HG03460 (cell line): ENCODE measurements around the gene CACNB4.
"Not testable (repeated sequence)": the region's sequence is repeated elsewhere in the genome, so short reads cannot be mapped to it uniquely, and the experiment has no call there.

Experiments used
- ATAC-seq: cut with Tn5 transposase; IDR thresholded peaks from one replicate; pipeline ENCODE4 v1.9.1; 2021; ENCODE audit not compliant: unreplicated experiment

Gene CACNB4

GRCh38 chr2:152024477-152024876 is 74.4 kb downstream of the CACNB4 start:
- ATAC-seq = no peak

- no peak for ATAC-seq
Measured at GRCh38 chr2:152022090-152022489, 76.8 kb downstream of the CACNB4 start.

DNA sequence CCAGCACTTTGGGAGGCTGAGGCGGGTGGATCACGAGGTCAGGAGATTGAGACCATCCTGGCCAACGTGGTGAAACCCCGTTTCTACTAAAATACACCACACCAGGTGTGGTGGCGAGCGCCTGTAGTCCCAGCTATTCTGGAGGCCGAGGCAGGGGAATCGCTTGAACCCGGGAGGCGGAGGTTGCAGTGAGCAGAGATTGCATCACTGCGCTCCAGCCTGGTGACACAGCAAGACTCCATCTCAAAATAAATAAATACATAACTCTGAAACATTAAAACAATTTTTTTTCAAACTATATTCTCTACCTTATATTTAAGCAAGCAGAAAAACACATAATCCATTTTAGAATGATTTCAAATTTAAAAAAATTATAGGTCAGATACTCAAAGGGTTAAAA is 77.8 kb downstream of the CACNB4 start:
- not testable (repeated sequence) for ATAC-seq

DNA sequence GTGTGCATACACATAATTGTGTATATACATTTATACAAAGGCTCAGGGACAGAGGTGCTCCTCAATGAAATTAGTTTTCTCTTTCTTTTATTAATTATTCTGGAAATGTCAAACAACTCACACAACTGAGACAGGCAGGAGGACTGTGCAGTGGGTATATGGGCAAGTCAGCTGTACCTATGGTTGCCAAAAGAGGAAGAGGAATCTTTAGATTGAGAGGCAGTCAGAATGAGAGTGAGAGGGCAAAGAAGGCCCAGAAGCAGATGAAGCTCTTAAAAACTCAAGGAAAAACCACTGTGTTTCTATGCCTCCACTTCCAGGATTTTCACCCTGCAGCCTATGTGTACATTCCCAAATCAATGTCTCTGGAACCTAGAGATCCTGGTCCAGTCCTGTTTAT is 79.1 kb downstream of the CACNB4 start:
- no peak for ATAC-seq

DNA sequence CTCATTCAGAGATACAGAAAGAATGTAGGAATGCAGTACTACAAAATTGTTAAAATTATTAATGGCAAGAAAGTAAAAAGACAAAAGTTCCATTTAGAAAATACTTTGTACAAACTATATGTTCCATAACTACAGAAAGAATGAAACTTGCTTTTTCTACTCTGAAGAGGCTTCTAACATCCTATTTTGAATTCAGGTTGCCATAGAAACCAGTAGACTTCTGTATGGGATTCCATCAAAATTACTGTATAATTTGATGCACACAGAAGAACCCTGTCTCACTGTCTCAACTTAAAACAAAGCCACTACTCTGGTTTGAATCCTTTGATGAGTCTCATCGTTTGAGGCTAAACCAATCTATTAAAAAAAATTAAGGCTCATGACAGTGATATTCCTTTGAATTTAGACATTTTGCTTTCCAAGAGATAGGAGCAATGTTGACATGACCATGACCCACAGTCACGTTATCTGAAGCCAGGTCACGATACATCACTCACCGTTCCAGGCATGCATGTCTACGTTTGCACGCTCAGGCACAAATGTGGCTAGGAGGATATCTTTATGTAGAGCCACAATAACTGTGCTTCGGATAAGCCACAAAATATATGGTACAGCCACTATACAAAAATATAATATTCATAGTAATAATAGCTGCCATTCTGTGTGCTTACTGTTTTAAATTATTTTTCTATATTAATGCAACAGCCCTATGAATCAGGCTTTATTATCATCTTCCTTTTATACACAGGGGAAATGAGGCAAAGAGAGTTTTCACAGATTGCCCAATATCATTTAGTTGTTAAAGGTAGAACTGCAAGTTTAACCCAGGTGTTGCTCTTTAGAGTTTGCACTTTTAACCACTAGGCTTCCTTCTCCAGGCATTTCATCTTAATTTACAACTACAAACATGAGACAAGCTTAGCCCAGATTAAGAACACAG is 82.4 kb downstream of the CACNB4 start:
- no peak for ATAC-seq

GRCh38 chr2:152015552-152015951 is 83.3 kb downstream of the CACNB4 start:
- ATAC-seq = no peak

DNA sequence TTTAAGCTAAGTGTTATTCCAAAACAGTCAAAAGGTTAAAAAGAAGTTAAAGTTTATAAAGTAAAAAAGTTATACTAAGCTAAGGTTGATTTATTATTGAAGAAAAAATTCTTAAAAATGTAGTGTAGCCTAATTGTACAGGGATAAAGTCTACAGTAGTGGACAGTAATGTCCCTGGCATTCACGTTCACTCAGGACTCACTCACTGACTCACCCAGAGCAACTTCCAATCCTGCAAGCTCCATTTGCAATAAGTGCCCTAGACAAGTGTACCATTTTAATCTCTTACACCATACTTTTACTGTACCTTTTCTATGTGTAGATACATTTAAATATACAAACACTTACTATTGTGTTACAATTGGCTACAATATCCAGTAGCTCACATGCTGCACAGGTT is 86.1 kb downstream of the CACNB4 start:
- ATAC-seq = no peak

DNA sequence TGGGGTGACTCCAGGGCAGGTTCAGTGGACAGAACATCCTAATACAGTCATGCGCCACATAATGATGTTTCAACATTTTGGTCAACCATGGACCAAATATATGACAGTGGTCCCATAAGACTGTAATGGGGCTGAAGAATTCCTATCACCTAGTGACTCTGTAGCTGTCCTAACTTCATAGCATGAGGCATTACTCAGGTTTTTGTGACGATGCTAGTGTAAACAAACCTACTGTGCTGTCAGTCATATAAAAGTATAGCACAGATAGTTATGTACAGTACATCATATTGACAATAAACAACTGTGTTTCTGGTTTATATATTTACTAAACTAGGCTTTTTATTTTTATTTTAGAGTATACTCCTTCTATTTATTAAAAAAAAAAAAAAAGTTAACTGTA is 87.1 kb downstream of the CACNB4 start:
- ATAC-seq = no peak

- no peak for ATAC-seq
Measured at GRCh38 chr2:152005607-152006006, 93.2 kb downstream of the CACNB4 start.

GRCh38 chr2:152003283-152003682 is 95.6 kb downstream of the CACNB4 start:
- ATAC-seq = not testable (repeated sequence)

DNA sequence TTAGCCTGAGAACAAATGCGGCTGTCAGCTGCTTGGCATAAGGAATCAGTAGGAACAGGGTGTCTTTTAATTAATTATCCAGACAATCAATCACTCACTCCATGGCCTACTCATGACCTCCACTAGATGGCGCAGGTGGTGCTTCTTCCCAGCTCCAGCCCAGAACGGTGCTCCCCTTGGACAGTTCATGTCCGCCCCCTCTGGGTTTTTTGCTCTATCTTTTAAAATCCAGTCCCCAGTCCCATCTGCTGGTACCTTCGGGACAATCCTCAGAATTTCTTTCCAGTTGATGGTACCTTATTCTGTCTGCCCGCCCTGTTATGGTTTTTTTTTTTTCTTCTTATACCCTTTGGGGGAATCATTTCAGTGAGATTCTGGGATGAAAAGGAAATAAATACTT is 99.8 kb downstream of the CACNB4 start:
- ATAC-seq = peak; percentile 80

- ATAC-seq = no peak
Measured at GRCh38 chr2:151996243-151997003, 102.4 kb downstream of the CACNB4 start.

GRCh38 chr2:151995161-151995557 is 103.7 kb downstream of the CACNB4 start:
- no peak for ATAC-seq

DNA sequence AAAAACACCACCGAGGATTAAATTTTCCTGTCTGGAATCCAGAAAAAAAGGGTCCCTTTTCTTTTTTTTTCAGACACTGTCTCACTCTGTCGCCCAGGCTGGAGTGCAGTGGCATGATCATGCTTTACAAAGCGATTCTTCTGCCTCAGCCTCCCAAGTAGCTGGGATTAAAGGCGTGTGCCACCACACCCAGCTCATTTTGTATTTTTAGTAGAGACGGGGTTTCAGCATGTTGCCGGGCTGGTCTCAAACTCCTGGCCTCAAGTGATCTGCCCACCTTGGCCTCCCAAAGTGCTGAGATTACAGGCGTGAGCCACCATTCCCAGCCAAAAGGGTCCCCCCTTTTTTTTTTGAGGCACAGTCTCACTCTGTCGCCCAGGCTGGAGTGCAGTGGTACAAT is 104.7 kb downstream of the CACNB4 start:
- not testable (repeated sequence) for ATAC-seq

DNA sequence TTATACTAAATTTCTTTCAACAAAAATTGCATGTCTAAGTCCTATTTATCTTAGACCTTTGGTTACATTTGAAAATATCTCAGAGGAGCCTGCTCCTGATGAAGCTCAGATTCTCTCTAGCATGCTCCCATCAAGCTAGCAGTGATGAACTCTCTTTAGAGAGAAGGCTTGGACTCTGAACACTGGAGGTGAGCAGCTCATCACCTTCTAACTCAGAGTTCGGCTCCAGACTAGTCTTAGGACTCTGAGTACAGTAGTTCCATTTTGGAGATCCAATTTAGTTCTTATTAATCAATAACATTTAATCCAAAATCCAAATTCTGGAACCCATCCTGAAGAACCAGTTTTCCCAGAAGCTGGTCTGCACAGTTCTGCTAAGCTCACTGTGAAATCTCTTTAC is 107.8 kb downstream of the CACNB4 start:
- no peak for ATAC-seq

DNA sequence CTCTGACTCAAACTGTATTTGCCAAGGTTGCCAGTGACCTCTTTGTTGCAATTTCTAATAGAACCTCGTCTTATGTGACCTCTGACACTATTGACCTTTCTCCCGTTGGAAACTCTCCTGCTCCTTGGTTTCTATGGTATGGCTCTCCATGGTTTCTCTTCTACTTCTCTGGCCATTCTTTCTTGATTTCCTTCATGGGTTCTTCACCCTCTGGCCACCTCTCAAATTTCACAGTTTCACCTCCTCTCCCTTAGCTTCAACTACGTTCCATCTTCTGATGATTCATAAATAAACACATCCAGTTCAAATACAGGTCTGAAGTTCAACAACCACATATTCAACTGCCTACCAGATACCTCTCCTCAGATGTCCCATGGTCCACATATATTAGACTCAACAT is 109.5 kb downstream of the CACNB4 start:
- ATAC-seq = no peak

GRCh38 chr2:151987484-151987883 is 111.4 kb downstream of the CACNB4 start:
- no peak for ATAC-seq

GRCh38 chr2:151984424-151985083 is 114.3 kb downstream of the CACNB4 start:
- no peak for ATAC-seq

- ATAC-seq = no peak
Measured at GRCh38 chr2:151983221-151983620, 115.6 kb downstream of the CACNB4 start.

DNA sequence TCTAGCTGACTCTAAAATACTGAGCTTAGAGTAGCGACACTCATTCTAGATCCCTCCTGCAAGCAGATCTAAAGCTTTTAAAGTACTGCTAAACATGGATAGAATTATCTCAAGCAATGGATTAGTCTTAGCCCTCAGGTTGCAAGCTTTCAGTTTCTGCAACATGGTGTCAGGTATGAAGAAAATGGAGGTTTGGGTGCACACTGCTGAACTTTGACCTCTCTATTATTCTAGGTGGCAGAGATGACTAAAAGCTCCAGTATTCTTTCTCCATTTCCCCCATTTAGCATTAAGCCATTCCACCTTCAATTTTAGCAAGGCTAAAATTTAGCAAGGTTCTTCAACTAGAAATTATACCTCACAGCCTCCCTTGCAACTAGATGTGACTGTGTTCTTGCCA is 117.0 kb downstream of the CACNB4 start:
- ATAC-seq = no peak

GRCh38 chr2:151979694-151980093 is 119.2 kb downstream of the CACNB4 start:
- no peak for ATAC-seq

DNA sequence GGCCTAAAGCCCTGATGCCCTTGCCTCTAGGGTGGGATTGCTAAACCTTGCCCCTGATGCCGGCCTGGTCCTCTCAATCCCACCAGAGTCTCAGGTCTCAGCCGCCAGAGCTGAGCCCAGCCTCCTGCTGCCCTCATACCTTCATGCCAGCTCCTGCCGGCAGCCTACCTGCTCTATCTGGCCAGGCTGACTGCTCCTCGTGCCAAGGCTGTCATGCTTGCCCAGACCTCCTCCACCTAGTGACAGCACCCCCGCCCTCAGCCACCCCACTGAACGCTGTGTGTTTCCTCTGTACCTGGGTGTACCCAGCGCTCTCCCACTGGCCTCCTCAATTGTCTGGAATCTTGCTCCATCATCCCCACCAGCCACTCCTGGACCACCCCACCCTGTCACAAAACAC is 120.1 kb downstream of the CACNB4 start:
- ATAC-seq = no peak
